Cardiac septum (tissue), 1 donor: ENCODE measurements around the gene FAM221A. TPM values are rescaled to one million over a fixed set of nuclear protein-coding genes. Genes with fewer than 3 reads are reported as not detected.
"Not testable (repeated sequence)": the region's sequence is repeated elsewhere in the genome, so short reads cannot be mapped to it uniquely, and the experiment has no call there.

Experiments used
- DNase-seq: peaks from one replicate; pipeline ENCODE4 v3.0.0-alpha.2; 2020; ENCODE audit warnings: low spot score
- intact Hi-C: fragments of 100-400 bp; cut with DNase I; formaldehyde crosslinking; loops from one replicate; pipeline ENCODE4 v1.14.0; 2022
- total RNA-seq: library from RNA; stranded (reverse); fragmentation: NEBNext Ultra II Directional; extraction: Animal tissue kit (Norgen Biotek cat#: 25700); gene quantifications from one replicate; pipeline ENCODE4 v1.2.1, GENCODE V29; 2021
- donor health status: DM: no; HTN: no; CAD: no.

The FAM221A gene
- total RNA-seq, 1 donor from 2014 or later, result 3.7 TPM

DNA sequence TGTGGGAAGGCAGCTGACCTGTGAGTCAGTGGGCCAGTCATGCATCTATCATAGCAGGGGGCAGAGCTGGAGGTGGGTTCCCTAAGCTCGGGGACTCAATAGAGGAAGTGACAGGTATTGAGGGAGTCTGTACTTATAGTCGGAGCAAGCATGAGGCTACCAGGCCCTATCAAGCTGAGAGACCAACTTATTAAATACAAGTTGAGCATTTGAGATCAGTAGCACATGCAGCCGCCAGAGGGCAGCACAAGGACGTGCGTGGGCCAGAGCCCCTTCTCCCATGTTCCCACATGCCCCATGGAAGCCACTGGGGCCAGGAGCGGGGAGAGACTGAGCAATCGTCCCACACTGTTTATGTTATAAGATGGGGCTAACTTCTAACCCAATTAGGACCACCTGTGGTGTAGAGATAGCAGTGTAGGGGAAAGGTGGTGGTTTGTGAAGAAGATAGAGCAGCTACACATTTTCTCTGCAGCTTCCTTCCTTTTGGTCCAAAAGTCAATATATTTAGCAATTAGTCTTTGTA, 17.0 kb downstream of the FAM221A start:
- no peak for DNase-seq
- intact Hi-C loops, result no loop called here

DNA sequence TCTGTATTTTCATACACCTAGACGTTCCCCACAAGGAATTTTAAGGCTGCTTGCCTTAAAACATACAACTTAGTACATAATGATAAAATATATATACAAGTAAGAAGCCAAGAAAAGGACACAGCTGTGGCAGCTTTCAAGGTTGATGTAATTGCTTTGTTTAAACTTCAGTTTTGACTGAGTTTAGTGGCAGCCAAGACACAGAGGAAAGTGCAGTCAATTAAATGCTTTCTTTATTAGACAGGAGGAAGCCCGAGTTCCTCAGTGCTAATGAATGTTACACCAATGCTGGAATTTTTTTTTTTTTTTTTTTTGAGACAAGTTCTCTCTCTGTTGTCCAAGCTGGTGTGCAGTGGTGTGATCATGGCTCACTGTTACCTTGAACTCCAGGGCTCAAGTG, 18.8 kb downstream of the FAM221A start:
- intact Hi-C loops, result no loop called here
- no peak for DNase-seq

GRCh38 chr7:23700046-23700445, 20.0 kb downstream of the FAM221A start:
- DNase-seq, result no peak
- intact Hi-C loops, result no loop called here

GRCh38 chr7:23709081-23709750, 29.2 kb downstream of the FAM221A start:
- DNase-seq, result no peak
- intact Hi-C loops, result no loop called here

GRCh38 chr7:23710000-23710399, 30.0 kb downstream of the FAM221A start, which contains the start of gene STK31:
STK31 (plus strand) TSS chr7:23710219; CDS start chr7:23710286, 67 bp downstream.
- DNase-seq, result no peak
- intact Hi-C loops, result loop anchor here (10.0 kb wide), 1 partner anchor 165 kb away; no protein-coding TSS in a partner anchor

- no peak for DNase-seq
- intact Hi-C loops, result loop anchor here (1.0 to 10.0 kb wide), 2 partner anchors 142 to 168 kb away; no protein-coding TSS in a partner anchor
Measured at GRCh38 chr7:23712368-23713284, 32.6 kb downstream of the FAM221A start.

DNA sequence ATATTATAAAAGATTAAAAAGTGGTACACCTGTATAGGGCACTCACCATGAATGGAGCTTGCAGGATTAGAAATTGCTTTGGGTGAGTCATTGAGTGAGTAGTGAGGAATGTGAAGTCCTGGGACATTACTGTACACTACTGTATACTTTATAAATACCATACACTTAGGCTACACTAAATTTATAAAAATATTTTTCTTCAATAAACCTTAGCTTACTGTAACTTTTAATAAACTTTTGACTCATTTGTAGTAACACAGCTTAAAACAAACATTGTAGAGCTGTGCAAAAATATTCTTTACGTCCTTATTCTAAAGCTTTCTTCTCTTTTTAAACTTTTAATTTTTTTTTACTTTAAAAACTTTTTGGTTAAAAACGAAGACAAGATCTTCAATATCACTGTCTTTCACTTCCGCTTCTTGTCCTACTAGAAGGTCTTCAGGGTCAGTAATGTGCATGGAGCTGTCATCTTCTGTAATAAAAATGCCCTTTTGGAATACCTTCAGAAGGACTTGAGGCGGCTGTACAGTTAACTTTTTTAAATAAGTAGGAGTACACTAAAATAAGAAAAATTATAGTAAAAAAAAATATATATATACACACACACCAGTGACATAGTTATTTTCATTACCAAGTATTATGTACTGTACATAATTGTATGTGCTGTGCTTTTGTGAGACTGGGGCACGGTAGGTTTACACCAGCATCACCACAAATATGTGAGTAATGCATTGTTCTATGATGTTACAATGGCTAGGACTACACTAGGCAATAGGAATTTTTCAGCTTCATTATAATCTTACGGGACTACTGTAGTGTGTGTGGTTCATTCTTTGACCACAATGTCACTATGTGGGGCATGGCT, 33.5 kb downstream of the FAM221A start:
- intact Hi-C loops, result loop anchor here (10.0 kb wide), 1 partner anchor 169 kb away; no protein-coding TSS in a partner anchor
- no peak for DNase-seq

GRCh38 chr7:23714150-23714464, 34.1 kb downstream of the FAM221A start:
- intact Hi-C loops, result loop anchor here (10.0 kb wide), 1 partner anchor 169 kb away; no protein-coding TSS in a partner anchor
- no peak for DNase-seq

GRCh38 chr7:23714579-23714978, 34.6 kb downstream of the FAM221A start:
- intact Hi-C loops, result loop anchor here (10.0 kb wide), 1 partner anchor 170 kb away; no protein-coding TSS in a partner anchor
- DNase-seq, result no peak

GRCh38 chr7:23715099-23715498, 35.1 kb downstream of the FAM221A start:
- no peak for DNase-seq
- intact Hi-C loops, result loop anchor here (10.0 kb wide), 1 partner anchor 170 kb away; no protein-coding TSS in a partner anchor

DNA sequence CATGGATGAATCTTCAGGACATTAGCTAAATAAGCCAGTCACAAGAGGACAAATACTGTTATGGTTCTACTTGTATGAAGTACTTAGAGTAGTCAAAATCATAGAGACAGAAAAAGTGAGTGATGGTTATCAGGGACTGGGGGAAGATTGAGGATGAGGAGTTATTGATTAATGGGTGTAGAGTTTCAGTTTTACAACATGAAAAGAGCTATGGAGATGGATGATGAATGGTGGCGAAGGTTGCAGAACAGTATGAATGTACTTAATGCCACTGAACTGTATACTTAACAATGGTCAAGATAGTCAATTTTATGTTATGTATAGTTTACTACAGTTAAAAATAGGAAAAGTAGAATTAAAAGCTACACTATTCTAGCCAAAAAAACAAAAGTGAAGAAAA, 37.8 kb downstream of the FAM221A start:
- no peak for DNase-seq
- intact Hi-C loops, result loop anchor here (10.0 kb wide), 1 partner anchor 173 kb away; no protein-coding TSS in a partner anchor

DNA sequence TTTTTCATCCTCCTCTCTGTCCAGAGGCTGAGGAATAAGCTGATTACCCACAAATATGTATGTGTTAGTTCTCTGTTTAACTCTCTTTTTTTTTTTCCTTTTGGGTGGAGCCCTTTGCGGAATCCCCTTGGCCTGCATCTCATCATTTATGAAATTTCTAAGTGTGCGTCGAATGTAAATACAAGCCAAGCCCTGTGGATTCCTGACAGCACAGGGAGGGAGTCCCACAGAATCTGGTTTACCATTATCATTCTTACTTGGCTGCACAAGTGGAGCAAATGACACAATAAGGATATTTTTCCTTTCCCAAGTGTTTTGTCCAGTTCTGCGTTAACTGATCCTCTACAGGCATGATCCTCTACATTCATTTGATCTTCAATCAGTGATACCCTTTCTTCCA, 41.5 kb downstream of the FAM221A start:
- intact Hi-C loops, result no loop called here
- no peak for DNase-seq

DNA sequence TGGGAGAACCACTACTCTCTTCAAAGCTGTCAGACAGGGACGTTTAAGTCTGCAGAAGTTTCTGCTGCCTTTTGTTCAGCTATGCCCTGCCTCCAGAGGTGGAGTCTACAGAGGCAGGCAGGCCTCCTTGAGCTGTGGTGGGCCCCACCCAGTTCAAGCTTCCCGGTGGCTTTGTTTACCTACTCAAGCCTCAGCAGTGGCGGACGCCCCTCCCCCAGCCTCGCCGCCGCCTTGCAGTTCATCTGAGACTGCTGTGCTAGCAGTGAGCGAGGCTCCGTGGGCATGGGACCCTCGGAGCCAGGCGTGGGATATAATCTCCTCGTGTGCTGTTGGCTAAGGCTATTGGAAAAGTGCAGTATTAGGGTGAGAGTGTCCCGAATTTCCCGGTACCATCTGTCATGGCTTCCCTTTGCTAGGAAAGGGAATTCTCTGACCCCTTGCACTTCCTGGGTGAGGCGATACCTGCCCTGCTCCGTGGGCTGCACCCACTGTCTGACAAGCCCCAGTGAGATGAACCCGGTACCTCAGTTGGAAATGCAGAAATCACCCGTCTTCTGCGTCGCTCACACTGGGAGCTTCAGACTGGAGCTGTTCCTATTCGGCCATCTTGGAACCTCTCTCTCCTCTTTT, 42.7 kb downstream of the FAM221A start:
- intact Hi-C loops, DNase-seq: not testable (repeated sequence)

GRCh38 chr7:23724113-23724512, 44.1 kb downstream of the FAM221A start:
- DNase-seq, intact Hi-C loops: not testable (repeated sequence)

DNA sequence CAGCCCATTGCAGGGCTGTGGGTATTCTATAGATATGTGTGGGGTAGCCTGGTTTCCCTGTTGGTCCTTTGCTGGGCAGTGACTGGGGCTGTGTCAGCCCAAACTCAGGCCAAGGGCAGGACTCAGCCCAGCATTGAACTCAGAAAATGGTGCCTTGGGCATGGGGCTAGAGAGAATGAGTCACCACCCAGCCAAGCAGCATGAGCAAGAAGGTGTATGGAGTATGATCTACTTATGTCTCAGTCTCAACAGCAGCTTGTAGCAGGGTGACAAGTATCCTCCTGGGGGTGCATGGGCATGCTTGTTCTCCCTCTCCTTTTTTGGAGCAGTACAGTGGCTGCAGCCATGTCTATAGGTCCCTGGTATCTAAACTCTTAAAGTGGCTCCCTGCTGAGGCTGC, 62.1 kb downstream of the FAM221A start:
- DNase-seq, result no peak
- intact Hi-C loops, result no loop called here

DNA sequence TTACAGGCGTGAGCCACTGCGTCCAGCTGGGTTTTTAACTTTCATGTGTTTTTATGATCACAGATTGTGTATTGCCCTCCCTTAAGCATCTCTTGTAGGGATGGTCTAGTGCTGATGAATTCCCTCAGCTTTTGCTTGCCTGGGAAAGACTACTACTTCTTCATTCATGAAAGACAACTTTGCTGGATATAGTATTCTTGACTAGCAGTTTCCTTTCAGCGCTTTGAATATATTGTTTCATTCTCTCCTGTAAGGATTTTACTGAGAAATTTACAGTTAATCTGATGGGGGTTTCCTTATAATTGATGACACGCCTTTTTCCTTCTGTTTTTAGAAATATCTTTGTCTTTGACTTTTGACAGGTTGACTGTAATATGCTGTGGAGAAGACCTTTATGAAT, 63.2 kb downstream of the FAM221A start:
- DNase-seq, result no peak

DNA sequence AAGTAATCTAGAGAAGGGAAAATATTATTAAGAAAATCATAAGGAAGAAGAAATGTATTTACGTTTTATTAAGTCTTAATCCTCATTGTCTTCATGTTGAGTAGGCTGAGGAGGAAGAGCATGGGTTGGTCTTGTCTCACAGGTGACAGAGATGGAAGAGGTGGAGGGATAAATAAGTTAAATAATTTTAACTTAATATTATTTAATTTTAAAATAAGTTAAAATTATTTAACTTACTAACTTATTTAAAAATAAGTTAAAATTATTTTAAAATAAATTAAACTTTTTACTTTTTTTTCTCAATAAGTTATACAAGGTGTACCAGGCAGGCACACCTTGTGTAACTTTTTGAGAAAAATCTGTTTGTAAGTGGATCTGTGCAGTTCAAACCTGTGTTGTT, 66.6 kb downstream of the FAM221A start:
- DNase-seq, result no peak
- intact Hi-C loops, result no loop called here

More for the DNA sequence above, 63.2 kb downstream of the FAM221A start:
- intact Hi-C loops, result no loop called here

GRCh38 chr7:23751852-23752251, 71.9 kb downstream of the FAM221A start:
- intact Hi-C loops, result no loop called here
- DNase-seq, result no peak
